Heart right ventricle (tissue), 16 donors: ENCODE data around the gene NOX5. TPM values are rescaled to one million over a fixed set of nuclear protein-coding genes. Genes with fewer than 3 reads are reported as not detected.
"Not testable (repeated sequence)": the region's sequence is repeated elsewhere in the genome, so short reads cannot be mapped to it uniquely, and the experiment has no call there.

Experiments used
- ATAC-seq, 8 donors: fragments of 200-7000 bp; cut with Tn5 transposase; one replicate each; pipeline ENCODE4 v1.9.1; 2020; ENCODE audit warnings: mild to moderate bottlenecking in 8 of 8, moderate library complexity in 8 of 8, moderate number of reproducible peaks in 1 of 8
- DNase-seq, 2 donors: peaks; one replicate each; pipeline ENCODE4 v3.0.0-alpha.2; 2020
- H3K27ac ChIP-seq, 10 donors: fragments of 200-600 bp; sonication (generic) in 2 of 10; one replicate each; pipeline versions ENCODE4 v1.5.0 to v1.8.0; 2020 to 2022; ENCODE audit warnings: mild to moderate bottlenecking in 3 of 10
- H3K27me3 ChIP-seq, 7 donors: fragments of 200-600 bp; one replicate each; pipeline ENCODE4 v1.8.0; 2021 to 2022; ENCODE audit warnings: mild to moderate bottlenecking in 2 of 7
- H3K36me3 ChIP-seq, 9 donors: fragments of 200-600 bp; sonication (generic) in 1 of 9; one replicate each; pipeline versions ENCODE4 v1.5.0 to v1.8.0; 2020 to 2022; ENCODE audit warnings: mild to moderate bottlenecking in 2 of 9
- H3K4me1 ChIP-seq, 9 donors: fragments of 200-600 bp; sonication (generic) in 1 of 9; one replicate each; pipeline versions ENCODE4 v1.5.0 to v1.8.0; 2020 to 2022; ENCODE audit warnings: mild to moderate bottlenecking in 4 of 9
- H3K4me3 ChIP-seq, 10 donors: fragments of 200-600 bp; sonication (generic) in 2 of 10; one replicate each; pipeline versions ENCODE4 v1.5.0 to v1.8.0; 2020 to 2022; ENCODE audit warnings: mild to moderate bottlenecking in 7 of 10, moderate library complexity in 2 of 10
- H3K9me3 ChIP-seq, 11 donors: fragments of 200-600 bp in 10 of 11; sonication (generic) in 2 of 11; one replicate each; pipeline versions ENCODE4 v1.5.0 to v1.8.0; 2013 to 2022; ENCODE audit warnings: mild to moderate bottlenecking in 2 of 11, control low read depth in 1 of 11, moderate library complexity in 1 of 11
- WGBS, 2 donors: extraction: QIAGEN DNeasy Blood & Tissue Kit; methylation state at CpG; one replicate each; pipeline ENCODE4 v1.1.7; 2013; ENCODE audit warnings: inconsistent platforms in 1 of 2; 5-methylcytosine and 5-hydroxymethylcytosine counted together
- intact Hi-C, 10 donors: fragments of 100-400 bp; cut with DNase I; formaldehyde crosslinking; loops; one replicate each; pipeline versions ENCODE4 v1.11.1 to v1.14.2; 2022
- polyA plus RNA-seq, 2 donors: library from polyadenylated mRNA; stranded (reverse); fragments of 200-250 nt; gene quantifications; one replicate each; pipeline ENCODE4 v1.2.3, GENCODE V29; 2013
- total RNA-seq, 10 donors: library from RNA; stranded (reverse); fragmentation: NEBNext Ultra II Directional in 3 of 10; extraction: Animal tissue kit (Norgen Biotek cat#: 25700) in 3 of 10; gene quantifications; one replicate each; pipeline versions ENCODE4 v1.2.1 to v1.2.4, GENCODE V29; 2021 to 2023
- TF ChIP-seq, protein P1 (sequence below), 9 donors: fragments of 200-600 bp; sonication (generic) in 2 of 9; IDR thresholded peaks; one replicate each; pipeline versions ENCODE4 v1.5.0 to v1.8.0; 2021 to 2022; ENCODE audit warnings: antibody characterized with exemption in 9 of 9, mild to moderate bottlenecking in 5 of 9, moderate library complexity in 1 of 9
- donor health status: Arrhythmogenic right ventricular cardiomyopathy.
- donor health status: ischemic (EF 13 %, LVEDD 7.1; RV severe dilation, severe dysfunction).
- donor health status: healthy with polysubstance abuse.
- donor health status: DM: no; HTN: yes; CAD: no.
- donor health status: DM: no; HTN: no; CAD: no.
- donor health status: ischemic (EF 25% LVEDD 6.9; RV normal size, moderate dysfunction).
- donor health status: ischemic (EF 25% LVEDD 5.7; RV mildly dilated, moderate dysfunction).
- donor health status: healthy.
- donor health status: DM: yes; HTN: yes; CAD: no.
- donor health status: Ischemic cardiomyopathy.
- donor health status: ischemic (EF 35%, LVEDD 5.7; RV mildly dilated, moderate dysfunction).
- donor health status: nonischemic (EF 11% LVEDD 7.7; RV severe dilation, severe dysfunction).
- donor health status: DM: yes; HTN: yes; CAD: no.
- donor health status: PGD.
- donor health status: ischemic (EF 29% LVEDD 5.4; RV normal size, mild dysfunction).
- donor health status: nonischemic (EF 23%, LVEDD 6.1; RV moderate dilation, normal function).

Gene NOX5
- total and polyA plus RNA-seq, 12 donors = 0.06 to 0.37 (median 0.18) TPM; not detected in 4

GRCh38 chr15:69066007-69066995 lies 51.8 kb downstream of the NOX5 start:
- no peak for ATAC-seq
- H3K27me3 ChIP-seq = peaks cover 0 to 3% (median 0%) of the 10 kb centered on the region in 7 donors
- intact Hi-C loops = loop anchor here in 2 of 10 donors (5.0 to 10.0 kb wide), 2 partner anchors 156 to 158 kb away; no protein-coding TSS in a partner anchor
- no peak for DNase-seq
- H3K27ac ChIP-seq = no peak overlapping the region
- WGBS, 2 donors = 94% methylated on average over 9 of the region's 9 CpGs
- H3K36me3 ChIP-seq = no peaks in the 10 kb centered on the region
- H3K9me3 ChIP-seq = peaks cover 0 to 9% (median 0%) of the 10 kb centered on the region in 11 donors
- H3K4me1 ChIP-seq = peaks cover 0 to 1% (median 0%) of the 10 kb centered on the region in 9 donors
- TF ChIP-seq, protein P1, sequence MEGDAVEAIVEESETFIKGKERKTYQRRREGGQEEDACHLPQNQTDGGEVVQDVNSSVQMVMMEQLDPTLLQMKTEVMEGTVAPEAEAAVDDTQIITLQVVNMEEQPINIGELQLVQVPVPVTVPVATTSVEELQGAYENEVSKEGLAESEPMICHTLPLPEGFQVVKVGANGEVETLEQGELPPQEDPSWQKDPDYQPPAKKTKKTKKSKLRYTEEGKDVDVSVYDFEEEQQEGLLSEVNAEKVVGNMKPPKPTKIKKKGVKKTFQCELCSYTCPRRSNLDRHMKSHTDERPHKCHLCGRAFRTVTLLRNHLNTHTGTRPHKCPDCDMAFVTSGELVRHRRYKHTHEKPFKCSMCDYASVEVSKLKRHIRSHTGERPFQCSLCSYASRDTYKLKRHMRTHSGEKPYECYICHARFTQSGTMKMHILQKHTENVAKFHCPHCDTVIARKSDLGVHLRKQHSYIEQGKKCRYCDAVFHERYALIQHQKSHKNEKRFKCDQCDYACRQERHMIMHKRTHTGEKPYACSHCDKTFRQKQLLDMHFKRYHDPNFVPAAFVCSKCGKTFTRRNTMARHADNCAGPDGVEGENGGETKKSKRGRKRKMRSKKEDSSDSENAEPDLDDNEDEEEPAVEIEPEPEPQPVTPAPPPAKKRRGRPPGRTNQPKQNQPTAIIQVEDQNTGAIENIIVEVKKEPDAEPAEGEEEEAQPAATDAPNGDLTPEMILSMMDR (IDR thresholded peaks at IDR 0.05) = no peak
- no peak overlapping the region for H3K4me3 ChIP-seq

GRCh38 chr15:69067296-69067695 lies 52.8 kb downstream of the NOX5 start:
- Histone ChIP-seq H3K4me1 (no peaks in the 10 kb centered on the region), H3K36me3 (no peaks in the 10 kb centered on the region), H3K27ac (no peak overlapping the region), H3K9me3 (peaks cover 0 to 9% (median 0%) of the 10 kb centered on the region in 11 donors), H3K4me3 (no peak overlapping the region), H3K27me3 (peaks cover 0 to 4% (median 0%) of the 10 kb centered on the region in 7 donors)
- intact Hi-C loops = loop anchor here in 2 of 10 donors (5.0 to 10.0 kb wide), 2 partner anchors 155 to 158 kb away; no protein-coding TSS in a partner anchor
- 100% methylated on average over 1 of the region's 1 CpG for WGBS, 2 donors
- TF ChIP-seq, protein P1 (IDR thresholded peaks at IDR 0.05) = no peak
- DNase-seq (no peak), ATAC-seq (no peak)

DNA sequence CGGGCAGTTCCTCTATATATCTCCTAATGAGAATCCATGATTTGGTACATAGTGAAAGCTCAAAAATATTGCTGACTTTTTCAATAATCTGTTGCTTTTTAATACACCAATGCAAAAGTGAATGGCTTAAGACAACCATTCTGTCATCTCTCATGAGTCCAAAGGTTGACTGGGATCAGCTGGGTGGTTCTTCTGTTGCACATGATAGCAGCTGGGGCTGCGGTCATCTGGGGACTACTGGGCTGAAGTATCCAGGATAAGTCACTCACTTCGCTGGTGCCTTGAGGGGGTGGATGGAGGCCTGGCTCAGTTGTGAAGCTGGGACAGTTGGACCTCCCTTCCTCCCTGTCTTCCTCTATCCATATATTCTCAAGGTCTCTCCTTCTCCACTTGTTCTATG lies 53.7 kb downstream of the NOX5 start:
- H3K36me3 ChIP-seq = no peaks in the 10 kb centered on the region
- ATAC-seq (no peak), DNase-seq (no peak)
- peaks cover 0 to 4% (median 0%) of the 10 kb centered on the region in 7 donors for H3K27me3 ChIP-seq
- intact Hi-C loops = loop anchor here in 2 of 10 donors (5.0 to 10.0 kb wide), 2 partner anchors 154 to 157 kb away; no protein-coding TSS in a partner anchor
- H3K9me3 ChIP-seq = peaks cover 0 to 14% (median 0%) of the 10 kb centered on the region in 11 donors
- no peak overlapping the region for H3K27ac ChIP-seq
- H3K4me3 ChIP-seq = no peak overlapping the region
- WGBS, 2 donors = 94 to 95% methylated on average over 3 of the region's 3 CpGs
- H3K4me1 ChIP-seq = no peaks in the 10 kb centered on the region
- TF ChIP-seq, protein P1 (IDR thresholded peaks at IDR 0.05) = no peak

GRCh38 chr15:69069290-69069689 lies 54.8 kb downstream of the NOX5 start:
- not testable (repeated sequence) for ATAC-seq, H3K4me3 ChIP-seq, H3K36me3 ChIP-seq, DNase-seq, H3K27ac ChIP-seq, H3K4me1 ChIP-seq
- Histone ChIP-seq H3K9me3 (peaks cover 0 to 14% (median 0%) of the 10 kb centered on the region in 11 donors), H3K27me3 (peaks cover 0 to 14% (median 0%) of the 10 kb centered on the region in 7 donors)
- intact Hi-C loops = loop anchor here in 2 of 10 donors (5.0 to 10.0 kb wide), 2 partner anchors 153 to 156 kb away; no protein-coding TSS in a partner anchor
